22Rv1 (cell line): Measurements from ENCODE around the gene CREG1.

Experiments used
- ZFX ChIP-seq: fragments of 450-650 bp; IDR thresholded peaks from 2 replicates; pipeline ENCODE4 v1.6.1; 2017; ENCODE audit warnings: antibody characterized with exemption, borderline replicate concordance
- TF ChIP-seq, protein P1 (sequence below): fragments of 450-650 bp; IDR thresholded peaks from 2 replicates; pipeline ENCODE4 v1.5.1; 2017; ENCODE audit warnings: mild to moderate bottlenecking

DNA sequence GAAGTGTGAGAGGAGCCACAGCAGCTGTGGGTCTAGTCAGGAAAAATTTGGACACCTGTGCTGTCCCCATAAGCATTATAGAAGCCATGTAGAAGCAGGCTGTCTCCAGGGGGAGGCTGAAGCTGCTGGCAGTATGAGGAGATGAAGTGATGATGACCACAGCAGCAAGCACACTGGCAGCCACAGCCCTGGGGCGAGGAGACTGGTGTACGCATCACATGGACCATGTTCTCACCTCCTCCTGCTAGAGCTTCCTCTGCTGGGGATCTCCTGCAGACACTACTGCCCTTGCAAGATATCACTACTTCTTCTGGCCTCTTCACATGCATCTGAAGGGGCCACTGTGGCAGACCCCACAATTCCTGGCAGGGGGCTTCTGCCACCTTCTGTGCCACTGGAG is 33.8 kb upstream of the CREG1 start:
- TF ChIP-seq, protein P1, sequence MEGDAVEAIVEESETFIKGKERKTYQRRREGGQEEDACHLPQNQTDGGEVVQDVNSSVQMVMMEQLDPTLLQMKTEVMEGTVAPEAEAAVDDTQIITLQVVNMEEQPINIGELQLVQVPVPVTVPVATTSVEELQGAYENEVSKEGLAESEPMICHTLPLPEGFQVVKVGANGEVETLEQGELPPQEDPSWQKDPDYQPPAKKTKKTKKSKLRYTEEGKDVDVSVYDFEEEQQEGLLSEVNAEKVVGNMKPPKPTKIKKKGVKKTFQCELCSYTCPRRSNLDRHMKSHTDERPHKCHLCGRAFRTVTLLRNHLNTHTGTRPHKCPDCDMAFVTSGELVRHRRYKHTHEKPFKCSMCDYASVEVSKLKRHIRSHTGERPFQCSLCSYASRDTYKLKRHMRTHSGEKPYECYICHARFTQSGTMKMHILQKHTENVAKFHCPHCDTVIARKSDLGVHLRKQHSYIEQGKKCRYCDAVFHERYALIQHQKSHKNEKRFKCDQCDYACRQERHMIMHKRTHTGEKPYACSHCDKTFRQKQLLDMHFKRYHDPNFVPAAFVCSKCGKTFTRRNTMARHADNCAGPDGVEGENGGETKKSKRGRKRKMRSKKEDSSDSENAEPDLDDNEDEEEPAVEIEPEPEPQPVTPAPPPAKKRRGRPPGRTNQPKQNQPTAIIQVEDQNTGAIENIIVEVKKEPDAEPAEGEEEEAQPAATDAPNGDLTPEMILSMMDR, result no peak
- TF ChIP-seq ZFX, result no peak
